ENCODE data around the gene TMEM255B. TPM values are rescaled to one million over a fixed set of nuclear protein-coding genes. Genes with fewer than 3 reads are reported as not detected.

Gene TMEM255B
- total and polyA plus RNA-seq, 9 of the 15 experiments (the other 6 are each of a cell fraction or from before 2014, with no cell fraction given) = 0.01 to 0.75 (median 0.23) TPM

- no peak overlapping the region for H3K27ac ChIP-seq (ENCODE audit: extremely low read depth, low read depth, low read length)
- H3K4me1 ChIP-seq (replicated peaks in 1 of 2; ENCODE audit: control insufficient read depth in 2 of 2, insufficient read depth in 2 of 2, low read length in 2 of 2) = peaks cover 5 to 19% of the 10 kb centered on the region in 2 experiments; a peak in 4 of 5 replicates
- DNase-seq (ENCODE audit: extremely low read depth in 1 of 4, low spot score in 3 of 4) (no peak), ATAC-seq (no peak), FAIRE-seq (no peak)
- WGBS (ENCODE audit: insufficient coverage, low coverage, missing lambda C conversion rate) = 78% methylated on average over 8 of the region's 13 CpGs
- H3K27me3 ChIP-seq (ENCODE audit: control insufficient read depth in 2 of 2, insufficient read depth in 2 of 2, low read length in 2 of 2) = no peaks in the 10 kb centered on the region
- TF ChIP-seq GATAD2A (IDR thresholded peaks at IDR 0.05) = no peak
- TF ChIP-seq ZNF143 (CRISPR knock-in tag; IDR thresholded peaks at IDR 0.05) = no peak
- TF ChIP-seq POLR3G (IDR thresholded peaks at IDR 0.05; ENCODE audit: extremely low read depth, insufficient read length, insufficient replicate concordance) = no peak
- no peak for TF ChIP-seq BCLAF1 (IDR thresholded peaks at IDR 0.05; ENCODE audit: borderline replicate concordance in 1 of 2, control insufficient read depth in 1 of 2, low read depth in 2 of 2, low read length in 1 of 2)
- TF ChIP-seq TCF7L2 (IDR thresholded peaks at IDR 0.05; ENCODE audit: low read depth, low read length) = no peak
- TF ChIP-seq RNF219 (CRISPR knock-in tag; IDR thresholded peaks at IDR 0.05) = no peak
- TF ChIP-seq WHSC1 (IDR thresholded peaks at IDR 0.05; ENCODE audit: low read length) = no peak
- TF ChIP-seq ZNF121 (CRISPR knock-in tag; conservative IDR thresholded peaks at IDR 0.05) = no peak
- TF ChIP-seq NRF1 (conservative IDR thresholded peaks at IDR 0.05 in 1 of 2, IDR thresholded peaks at IDR 0.05 in 1 of 2) = no peak
- no peak for TF ChIP-seq MCM2 (IDR thresholded peaks at IDR 0.05; ENCODE audit: low read depth)
- TF ChIP-seq ETV1 (tag; conservative IDR thresholded peaks at IDR 0.05; ENCODE audit: low read depth) = no peak
- no peak for TF ChIP-seq TCFL5 (CRISPR knock-in tag; conservative IDR thresholded peaks at IDR 0.05)
- no peak for TF ChIP-seq ZFP1 (CRISPR knock-in tag; IDR thresholded peaks at IDR 0.05)
- H3K4me2 ChIP-seq (ENCODE audit: insufficient read depth, low read length) = no peak overlapping the region
- ChIA-PET POLR2A (no interaction called here), CTCF (ENCODE audit: low intra/inter-chr PET ratio) (no interaction called here)
- no peak overlapping the region for H2AFZ ChIP-seq (ENCODE audit: low read depth, low read length)
- BruUV-seq (replicated peaks) = no TSS peak
- H3K4me3 ChIP-seq = no peak overlapping the region
- H3K9ac ChIP-seq (ENCODE audit: insufficient read depth in 1 of 2, low read depth in 2 of 2, low read length in 2 of 2) = peak overlapping the region in 1 of 2 experiments; percentile 58; a peak in 2 of 4 replicates
- H3K9me3 ChIP-seq (replicated peaks; ENCODE audit: control insufficient read depth, insufficient read depth, low read depth, low read length) = no peaks in the 10 kb centered on the region
- H3K79me2 ChIP-seq (ENCODE audit: control insufficient read depth, insufficient read depth, low read length) = no peaks in the 10 kb centered on the region
- intact Hi-C loops (cut with micrococcal nuclease) = no loop called here
- no peaks in the 10 kb centered on the region for H4K20me1 ChIP-seq (replicated peaks; ENCODE audit: control insufficient read depth, insufficient read depth, low read length)
- in situ Hi-C loops (cut with MboI) = no loop called here
- no peaks in the 10 kb centered on the region for H3K9me1 ChIP-seq (ENCODE audit: control insufficient read depth, insufficient read depth, low read length)
- no peaks in the 10 kb centered on the region for H3K36me3 ChIP-seq (ENCODE audit: control insufficient read depth, insufficient read depth, low read length)
These were observed 86.0 kb downstream of the TMEM255B start for GRCh38 chr13:113845055-113845454.
